Common myeloid progenitor, CD34-positive (primary cell): Measurements from ENCODE around the gene DLGAP4.

ENCODE experiments used
- CTCF ChIA-PET: fragments of 350-600 bp; sonication (Branson Sonifier 250); formaldehyde crosslinking; loops from one replicate; lab custom pipeline; 2021; ENCODE audit warnings: antibody characterized with exemption; lab: Charles Lee
- POLR2A ChIA-PET: fragments of 350-600 bp; sonication (Branson Sonifier 250); formaldehyde crosslinking; loops from one replicate; lab custom pipeline; 2021; ENCODE audit warnings: antibody characterized with exemption; lab: Charles Lee
- DNase-seq, 3 donors: peaks; one replicate each; pipeline versions ENCODE4 v3.0.0 to v3.0.0-alpha.2; 2013
- H3K27ac ChIP-seq, 2 experiments: 1 replicate in 1 of 2; 2 replicates in 1 of 2; pipeline ENCODE4 v1.7.0; 2013; ENCODE audit warnings: inconsistent platforms in 2 of 2, low read length in 2 of 2, mild to moderate bottlenecking in 2 of 2, low read depth in 1 of 2, moderate library complexity in 1 of 2; ENCODE audit not compliant: severe bottlenecking in 2 of 2, insufficient read depth in 1 of 2, poor library complexity in 1 of 2
- H3K27me3 ChIP-seq, 5 experiments: replicated peaks in 2 of 5; 1 replicate in 3 of 5; 2 replicates in 2 of 5; pipeline versions ENCODE4 v1.6.1 to v1.7.0; 2013; ENCODE audit warnings: low read length in 4 of 5, mild to moderate bottlenecking in 2 of 5, moderate library complexity in 2 of 5, inconsistent platforms in 1 of 5; ENCODE audit not compliant: insufficient read depth in 5 of 5, control insufficient read depth in 4 of 5
- H3K36me3 ChIP-seq, 4 experiments: 1 replicate in 2 of 4; 2 replicates in 2 of 4; pipeline versions ENCODE4 v1.6.1 to v1.7.0; 2013; ENCODE audit warnings: low read length in 3 of 4, control low read depth in 1 of 4, mild to moderate bottlenecking in 1 of 4; ENCODE audit not compliant: control insufficient read depth in 4 of 4, insufficient read depth in 4 of 4
- H3K4me1 ChIP-seq, 4 experiments: 1 replicate in 3 of 4; 2 replicates in 1 of 4; pipeline versions ENCODE4 v1.6.1 to v1.7.1; 2013; ENCODE audit warnings: low read length in 3 of 4, mild to moderate bottlenecking in 3 of 4, control low read depth in 1 of 4, inconsistent platforms in 1 of 4, moderate library complexity in 1 of 4; ENCODE audit not compliant: control insufficient read depth in 4 of 4, insufficient read depth in 4 of 4; ENCODE audit errors: control extremely low read depth in 1 of 4
- H3K4me3 ChIP-seq, 7 experiments: 1 replicate in 4 of 7; 2 replicates in 3 of 7; pipeline versions ENCODE4 v1.5.1 to v1.7.0; 2013; ENCODE audit warnings: mild to moderate bottlenecking in 7 of 7, low read length in 6 of 7, moderate library complexity in 6 of 7, inconsistent platforms in 2 of 7, low read depth in 2 of 7, control low read depth in 1 of 7; ENCODE audit not compliant: insufficient read depth in 4 of 7, control insufficient read depth in 1 of 7; ENCODE audit errors: extremely low read depth in 1 of 7
- H3K9me3 ChIP-seq, 5 experiments: 1 replicate in 4 of 5; 2 replicates in 1 of 5; pipeline versions ENCODE4 v1.6.1 to v1.7.1; 2013; ENCODE audit warnings: low read length in 4 of 5, mild to moderate bottlenecking in 2 of 5, inconsistent platforms in 1 of 5, low read depth in 1 of 5, moderate library complexity in 1 of 5; ENCODE audit not compliant: control insufficient read depth in 4 of 5, insufficient read depth in 2 of 5; ENCODE audit errors: control extremely low read depth in 1 of 5
- WGBS: methylation state at CpG from one replicate; pipeline ENCODE4 v1.1.5; 2013; ENCODE audit not compliant: insufficient coverage; 5-methylcytosine and 5-hydroxymethylcytosine counted together

The DLGAP4 gene

GRCh38 chr20:36418711-36419110 is 112.6 kb downstream of the DLGAP4 start:
- no peak overlapping the region for H3K27ac ChIP-seq
- POLR2A ChIA-PET = no interaction called here
- no peak overlapping the region for H3K4me3 ChIP-seq
- 96% methylated on average over 5 of the region's 7 CpGs for WGBS
- no peaks in the 10 kb centered on the region for H3K9me3 ChIP-seq
- H3K27me3 ChIP-seq = peaks cover 0 to 5% (median 2%) of the 10 kb centered on the region in 5 experiments
- CTCF ChIA-PET = interaction anchor here (1.6 kb wide), 1 partner anchor 19 kb away, joined by 4 read pairs; no protein-coding TSS in a partner anchor
- H3K4me1 ChIP-seq = no peaks in the 10 kb centered on the region
- no peak for DNase-seq
- H3K36me3 ChIP-seq = no peaks in the 10 kb centered on the region

GRCh38 chr20:36421641-36422040 is 115.5 kb downstream of the DLGAP4 start:
- H3K4me1 ChIP-seq = no peaks in the 10 kb centered on the region
- H3K4me3 ChIP-seq = no peak overlapping the region
- no peak overlapping the region for H3K27ac ChIP-seq
- H3K36me3 ChIP-seq = no peaks in the 10 kb centered on the region
- peaks cover 0 to 7% (median 4%) of the 10 kb centered on the region in 5 experiments for H3K27me3 ChIP-seq
- DNase-seq = no peak
- no peaks in the 10 kb centered on the region for H3K9me3 ChIP-seq
- ChIA-PET POLR2A (no interaction called here), CTCF (no interaction called here)
- 78% methylated on average over 12 of the region's 13 CpGs for WGBS

- DNase-seq = no peak
- CTCF ChIA-PET = interaction anchor here (0.9 kb wide), 1 partner anchor 14 kb away, joined by 4 read pairs; no protein-coding TSS in a partner anchor
- Histone ChIP-seq H3K4me3 (no peak overlapping the region), H3K4me1 (no peaks in the 10 kb centered on the region), H3K27ac (no peak overlapping the region), H3K27me3 (peaks cover 0 to 7% (median 4%) of the 10 kb centered on the region in 5 experiments), H3K9me3 (no peaks in the 10 kb centered on the region), H3K36me3 (no peaks in the 10 kb centered on the region)
- POLR2A ChIA-PET = no interaction called here
- 78% methylated on average over 1 of the region's 3 CpGs for WGBS
Measured at GRCh38 chr20:36424314-36424713, 118.2 kb downstream of the DLGAP4 start.

- Histone ChIP-seq H3K27ac (no peak overlapping the region), H3K27me3 (peaks cover 0 to 7% (median 3%) of the 10 kb centered on the region in 5 experiments), H3K4me3 (no peak overlapping the region), H3K9me3 (no peaks in the 10 kb centered on the region), H3K36me3 (no peaks in the 10 kb centered on the region), H3K4me1 (no peaks in the 10 kb centered on the region)
- 97% methylated on average over 4 of the region's 4 CpGs for WGBS
- ChIA-PET CTCF (no interaction called here), POLR2A (no interaction called here)
- DNase-seq = no peak
Measured at GRCh38 chr20:36425166-36425565, 119.0 kb downstream of the DLGAP4 start.

GRCh38 chr20:36431604-36432003 is 125.5 kb downstream of the DLGAP4 start:
- ChIA-PET CTCF (interaction anchor here (1.6 kb wide), 1 partner anchor 229 kb away, joined by 3 read pairs; no protein-coding TSS in a partner anchor), POLR2A (no interaction called here)
- no peak for DNase-seq
- Histone ChIP-seq H3K36me3 (no peaks in the 10 kb centered on the region), H3K4me3 (no peak overlapping the region), H3K4me1 (peaks cover 0 to 5% (median 1%) of the 10 kb centered on the region in 4 experiments), H3K27me3 (peaks cover 0 to 7% (median 0%) of the 10 kb centered on the region in 5 experiments), H3K9me3 (no peaks in the 10 kb centered on the region), H3K27ac (no peak overlapping the region)
- WGBS = 97% methylated on average over 23 of the region's 24 CpGs

GRCh38 chr20:36432096-36432495 is 126.0 kb downstream of the DLGAP4 start:
- Histone ChIP-seq H3K4me1 (peaks cover 0 to 5% (median 1%) of the 10 kb centered on the region in 4 experiments), H3K27ac (no peak overlapping the region), H3K27me3 (peaks cover 0 to 11% (median 0%) of the 10 kb centered on the region in 5 experiments), H3K4me3 (no peak overlapping the region), H3K36me3 (no peaks in the 10 kb centered on the region), H3K9me3 (no peaks in the 10 kb centered on the region)
- POLR2A ChIA-PET = no interaction called here
- 95% methylated on average over 18 of the region's 23 CpGs for WGBS
- DNase-seq = no peak
- CTCF ChIA-PET = no interaction called here

GRCh38 chr20:36434383-36434782 is 128.2 kb downstream of the DLGAP4 start:
- 12% methylated on average over 2 of the region's 2 CpGs for WGBS
- Histone ChIP-seq H3K4me3 (no peak overlapping the region), H3K4me1 (peaks cover 0 to 5% (median 1%) of the 10 kb centered on the region in 4 experiments), H3K27ac (no peak overlapping the region), H3K9me3 (no peaks in the 10 kb centered on the region), H3K36me3 (no peaks in the 10 kb centered on the region), H3K27me3 (peaks cover 0 to 16% (median 0%) of the 10 kb centered on the region in 5 experiments)
- CTCF ChIA-PET = no interaction called here
- POLR2A ChIA-PET = no interaction called here
- DNase-seq = no peak
